ENCODE results near the gene RALGAPB. TPM values are rescaled to one million over a fixed set of nuclear protein-coding genes. Genes with fewer than 3 reads are reported as not detected.

The RALGAPB gene
- total and polyA plus RNA-seq, 2 of the 13 experiments (the other 11 are each of a cell fraction or from before 2014, with no cell fraction given): 17.6 to 30.6 TPM

- TF ChIP-seq ZNF430 (CRISPR knock-in tag; IDR thresholded peaks at IDR 0.05) (peak; percentile 69; the same call in 1 of the 2 replicates), DMAP1 (CRISPR knock-in tag; IDR thresholded peaks at IDR 0.05) (peak; percentile 49), ZHX2 (IDR thresholded peaks at IDR 0.05; ENCODE audit: low read depth) (0 out of 2 replicates have a peak, but pooled peaks have one; percentile 63), ZHX2 (CRISPR knock-in tag; IDR thresholded peaks at IDR 0.05; ENCODE audit: borderline replicate concordance) (no peak), ATF7 (IDR thresholded peaks at IDR 0.05) (peak; percentile 66; the same call in 1 of the 2 replicates), ATF7 (CRISPR knock-in tag; IDR thresholded peaks at IDR 0.05) (peak; percentile 94), HOXA3 (CRISPR knock-in tag; IDR thresholded peaks at IDR 0.05) (peak; percentile 80; the same call in 1 of the 2 replicates), FOXK2 (IDR thresholded peaks at IDR 0.05) (peak; percentile 68; the same call in 1 of the 2 replicates), IKZF4 (CRISPR knock-in tag; IDR thresholded peaks at IDR 0.05; ENCODE audit: borderline replicate concordance, low read depth, not compliant biosample characterization) (no peak), E2F2 (CRISPR knock-in tag; IDR thresholded peaks at IDR 0.05; ENCODE audit: borderline replicate concordance) (no peak), SKI (IDR thresholded peaks at IDR 0.05; ENCODE audit: partially characterized antibody) (peak; percentile 79), MTF2 (CRISPR knock-in tag; IDR thresholded peaks at IDR 0.05; ENCODE audit: borderline replicate concordance) (no peak; the same call in 1 of the 2 replicates), ZNF333 (CRISPR knock-in tag; IDR thresholded peaks at IDR 0.05; ENCODE audit: borderline replicate concordance) (peak; percentile 93), ZNF451 (CRISPR knock-in tag; IDR thresholded peaks at IDR 0.05) (0 out of 2 replicates have a peak, but pooled peaks have one; percentile 0), ELF3 (CRISPR knock-in tag; IDR thresholded peaks at IDR 0.05) (peak; percentile 93), ZNF678 (CRISPR knock-in tag; IDR thresholded peaks at IDR 0.05) (no peak), ZBTB49 (CRISPR knock-in tag; IDR thresholded peaks at IDR 0.05; ENCODE audit: borderline replicate concordance) (no peak; the same call in 1 of the 2 replicates), CAMTA2 (CRISPR knock-in tag; IDR thresholded peaks at IDR 0.05; ENCODE audit: borderline replicate concordance) (no peak; the same call in 1 of the 2 replicates), KDM6A (CRISPR knock-in tag; IDR thresholded peaks at IDR 0.05; ENCODE audit: low read depth) (peak; percentile 74), ZC3H13 (CRISPR knock-in tag; IDR thresholded peaks at IDR 0.05) (no peak), ZNF83 (CRISPR knock-in tag; IDR thresholded peaks at IDR 0.05; ENCODE audit: borderline replicate concordance) (no peak; the same call in 1 of the 2 replicates)
These were observed 112.9 kb downstream of the RALGAPB start (continued) for GRCh38 chr20:38585404-38586180.
